IMR-90 (cell line): Measurements from ENCODE around the gene ACSS3. TPM values are rescaled to one million over a fixed set of nuclear protein-coding genes. Genes with fewer than 3 reads are reported as not detected.

Experiments
- ATAC-seq: fragments of 200-7000 bp; cut with Tn5 transposase; 2 replicates; pipeline ENCODE4 v1.9.1; 2020; ENCODE audit warnings: low read depth, mild to moderate bottlenecking, moderate library complexity
- BruUV-seq: library from RNA; stranded (reverse); fragments of 400-500 nt; replicated peaks from 2 replicates; lab custom pipeline; 2021; lab: Mats Ljungman, UMichigan
- CTCF ChIA-PET: fragments of 300-600 bp; formaldehyde crosslinking; extraction: SDS; loops from one replicate; lab custom pipeline; 2021; ENCODE audit warnings: antibody characterized with exemption; lab: Yijun Ruan, JAX
- POLR2A ChIA-PET: fragments of 300-600 bp; sonication (Branson Sonifier 250); formaldehyde crosslinking; loops from one replicate; lab custom pipeline; 2022; ENCODE audit warnings: antibody characterized with exemption; ENCODE audit not compliant: unreplicated experiment; lab: Charles Lee
- DNase-seq: peaks from one replicate; pipeline ENCODE4 v3.0.0; 2013
- H2AFZ ChIP-seq: replicated peaks from 2 replicates; pipeline ENCODE3; 2013; ENCODE audit warnings: low read length, mild to moderate bottlenecking; ENCODE audit not compliant: poor library complexity
- H2AK5ac ChIP-seq: 2 replicates; pipeline ENCODE4 v1.6.1; 2013; ENCODE audit warnings: low read depth, low read length, inconsistent platforms
- H2AK9ac ChIP-seq: replicated peaks from 2 replicates; pipeline ENCODE3; 2013; ENCODE audit warnings: mild to moderate bottlenecking, low read depth, low read length, moderate library complexity; ENCODE audit not compliant: poor library complexity
- H2BK120ac ChIP-seq: 2 replicates; pipeline ENCODE4 v1.6.1; 2013; ENCODE audit warnings: low read depth, low read length, inconsistent platforms
- H2BK15ac ChIP-seq: 3 replicates; pipeline ENCODE4 v1.6.1; 2013; ENCODE audit warnings: low read depth, low read length, inconsistent platforms
- H2BK20ac ChIP-seq: 2 replicates; pipeline ENCODE4 v1.6.1; 2013; ENCODE audit warnings: low read depth, mild to moderate bottlenecking, inconsistent platforms, low read length, moderate library complexity
- H2BK5ac ChIP-seq: 2 replicates; pipeline ENCODE4 v1.6.1; 2013; ENCODE audit warnings: mild to moderate bottlenecking, low read depth, low read length, inconsistent platforms; ENCODE audit not compliant: poor library complexity, severe bottlenecking
- H3K14ac ChIP-seq: replicated peaks from 2 replicates; pipeline ENCODE4 v1.6.1; 2013; ENCODE audit warnings: low read depth, low read length, inconsistent platforms
- H3K18ac ChIP-seq: 2 replicates; pipeline ENCODE4 v1.6.1; 2013; ENCODE audit warnings: low read depth, low read length, control low read depth
- H3K23ac ChIP-seq: 2 replicates; pipeline ENCODE4 v1.6.1; 2013; ENCODE audit warnings: low read depth, low read length, inconsistent platforms
- H3K27ac ChIP-seq: 2 replicates; pipeline ENCODE4 v1.5.1; 2013; ENCODE audit warnings: mild to moderate bottlenecking, control low read depth, low read length; ENCODE audit not compliant: insufficient read depth
- H3K27me3 ChIP-seq: 2 replicates; pipeline ENCODE4 v1.6.1; 2013; ENCODE audit warnings: low read length; ENCODE audit not compliant: control insufficient read depth, insufficient read depth
- H3K36me3 ChIP-seq: 2 replicates; pipeline ENCODE4 v1.6.1; 2013; ENCODE audit warnings: low read length, mixed read lengths; ENCODE audit not compliant: control insufficient read depth, insufficient read depth
- H3K4ac ChIP-seq: 2 replicates; pipeline ENCODE4 v1.6.1; 2013; ENCODE audit warnings: low read depth, low read length, inconsistent platforms
- H3K4me1 ChIP-seq: 2 replicates; pipeline ENCODE4 v1.6.1; 2013; ENCODE audit warnings: low read length, mixed read lengths; ENCODE audit not compliant: control insufficient read depth, insufficient read depth
- H3K4me2 ChIP-seq: 2 replicates; pipeline ENCODE4 v1.6.1; 2013; ENCODE audit warnings: low read depth, mild to moderate bottlenecking, control low read depth, low read length, moderate library complexity
- H3K4me3 ChIP-seq: 2 replicates; pipeline ENCODE4 v1.5.1; 2013; ENCODE audit warnings: low read depth, mild to moderate bottlenecking, control low read depth, low read length, moderate library complexity; ENCODE audit not compliant: insufficient read depth
- H3K56ac ChIP-seq: 2 replicates; pipeline ENCODE4 v1.6.1; 2013; ENCODE audit warnings: low read length, inconsistent platforms; ENCODE audit not compliant: insufficient read depth; ENCODE audit errors: extremely low read depth
- H3K79me1 ChIP-seq, 2 experiments: 2 replicates each; pipeline ENCODE4 v1.6.1; 2013; ENCODE audit warnings: low read length in 2 of 2, inconsistent platforms in 1 of 2, low read depth in 1 of 2
- H3K9ac ChIP-seq: 2 replicates; pipeline ENCODE4 v1.6.1; 2013; ENCODE audit warnings: low read depth, low read length, control low read depth
- H3K9me1 ChIP-seq: 2 replicates; pipeline ENCODE4 v1.6.1; 2013; ENCODE audit warnings: low read length, inconsistent platforms; ENCODE audit not compliant: insufficient read depth
- H3K9me3 ChIP-seq: 2 replicates; pipeline ENCODE4 v1.6.1; 2013; ENCODE audit warnings: low read length; ENCODE audit not compliant: control insufficient read depth, insufficient read depth
- H4K20me1 ChIP-seq: 2 replicates; pipeline ENCODE4 v1.6.1; 2013; ENCODE audit warnings: low read length, inconsistent platforms; ENCODE audit not compliant: insufficient read depth
- H4K5ac ChIP-seq: 2 replicates; pipeline ENCODE4 v1.6.1; 2013; ENCODE audit warnings: mild to moderate bottlenecking, low read depth, low read length, control low read depth
- H4K8ac ChIP-seq, 2 experiments: 2 replicates each; pipeline ENCODE4 v1.6.1; 2013; ENCODE audit warnings: low read depth in 2 of 2, low read length in 2 of 2, control low read depth in 1 of 2, inconsistent platforms in 1 of 2
- H4K91ac ChIP-seq: 2 replicates; pipeline ENCODE4 v1.6.1; 2013; ENCODE audit warnings: low read depth, low read length, inconsistent platforms; ENCODE audit not compliant: insufficient read depth
- BHLHE40 ChIP-seq: fragments of 150-350 bp; IDR thresholded peaks from 2 replicates; pipeline ENCODE4 v1.6.1; 2016; ENCODE audit warnings: mild to moderate bottlenecking, low read depth, low read length
- FOS ChIP-seq: fragments of 150-350 bp; IDR thresholded peaks from 2 replicates; pipeline ENCODE4 v1.6.1; 2016; ENCODE audit warnings: low read depth, low read length
- MAFK ChIP-seq: IDR thresholded peaks from 2 replicates; pipeline ENCODE4 v1.6.1; 2012; ENCODE audit warnings: low read depth, low read length, improper control_type of control experiment
- MAZ ChIP-seq: IDR thresholded peaks from 2 replicates; pipeline ENCODE4 v1.6.1; 2012; ENCODE audit warnings: low read depth, mild to moderate bottlenecking, low read length, improper control_type of control experiment, moderate library complexity, borderline replicate concordance
- RCOR1 ChIP-seq: IDR thresholded peaks from 2 replicates; pipeline ENCODE4 v1.6.1; 2012; ENCODE audit warnings: mild to moderate bottlenecking, low read length, improper control_type of control experiment; ENCODE audit not compliant: insufficient replicate concordance
- SMC3 ChIP-seq: fragments of 150-350 bp; IDR thresholded peaks from 2 replicates; pipeline ENCODE4 v1.6.1; 2016; ENCODE audit warnings: low read depth, mild to moderate bottlenecking, antibody characterized with exemption, low read length, moderate library complexity
- USF2 ChIP-seq: fragments of 150-350 bp; IDR thresholded peaks from 2 replicates; pipeline ENCODE4 v1.6.1; 2017; ENCODE audit warnings: mild to moderate bottlenecking, antibody characterized with exemption, low read length, low read depth
- WGBS, 2 experiments: methylation state at CpG; one replicate each; pipeline versions ENCODE4 v1.1.5 to v1.1.7; 2013; ENCODE audit warnings: missing lambda C conversion rate in 2 of 2; ENCODE audit not compliant: insufficient read length in 1 of 2; ENCODE audit errors: extremely low coverage in 2 of 2; 5-methylcytosine and 5-hydroxymethylcytosine counted together
- dilution Hi-C: fragments of 300-500 bp; cut with HindIII; formaldehyde crosslinking; loops from one replicate; pipeline ENCODE4 v1.14.3; 2018; ENCODE audit warnings: low sequenced_read_pairs; ENCODE audit not compliant: unreplicated experiment
- in situ Hi-C: fragments of 300-500 bp; cut with MboI; formaldehyde crosslinking; loops from 3 replicates; pipeline ENCODE4 v1.14.3; 2019; ENCODE audit warnings: low sequenced_read_pairs, inconsistent platforms, mixed read lengths
- intact Hi-C: fragments of 100-400 bp; cut with micrococcal nuclease; formaldehyde crosslinking; loops from 2 replicates; pipeline ENCODE4 v1.10.0; 2022
- polyA plus RNA-seq, 3 experiments: library from polyadenylated mRNA; depleted of rRNA; stranded (reverse); fragments of >200 nt; gene quantifications; 2 replicates each; pipeline ENCODE4 v1.2.3, GENCODE V29; 2012; ENCODE audit warnings: low replicate concordance in 1 of 3
- total RNA-seq: library from RNA; depleted of rRNA; stranded (reverse); fragments of >200 nt; gene quantifications from 2 replicates; pipeline ENCODE4 v1.2.3, GENCODE V29; 2012
- TF ChIP-seq, protein P1 (sequence below): fragments of 150-350 bp; IDR thresholded peaks from 2 replicates; pipeline ENCODE4 v1.6.1; 2016; ENCODE audit warnings: low read depth, mild to moderate bottlenecking, low read length, moderate library complexity, borderline replicate concordance

Gene ACSS3
- total and polyA plus RNA-seq, 2 of the 4 experiments (the other 2 are of a cell fraction) = 0.84 to 2.0 TPM

- dilution Hi-C loops = no loop called here
- H3K18ac ChIP-seq = no peak overlapping the region
These were observed 45.7 kb downstream of the ACSS3 start for GRCh38 chr12:81123611-81124010.

More at GRCh38 chr12:81123611-81124010, 45.7 kb downstream of the ACSS3 start:
- Histone ChIP-seq H4K91ac (no peak overlapping the region), H3K27me3 (no peaks in the 10 kb centered on the region), H3K23ac (no peak overlapping the region), H3K56ac (no peak overlapping the region), H3K9ac (no peak overlapping the region), H2AFZ (no peak overlapping the region), H3K36me3 (no peaks in the 10 kb centered on the region), H2BK5ac (no peak overlapping the region), H3K4me2 (no peak overlapping the region), H2BK20ac (no peak overlapping the region), H4K5ac (no peak overlapping the region), H2BK120ac (no peak overlapping the region), H3K4me1 (no peaks in the 10 kb centered on the region), H3K4me3 (no peak overlapping the region), H3K4ac (no peak overlapping the region), H3K14ac (no peak overlapping the region), H4K20me1 (no peaks in the 10 kb centered on the region), H3K27ac (no peak overlapping the region), H3K9me3 (no peaks in the 10 kb centered on the region), H2BK15ac (no peak overlapping the region), H3K79me1 (no peaks in the 10 kb centered on the region), H2AK9ac (no peak overlapping the region), H2AK5ac (no peak overlapping the region), H3K9me1 (no peaks in the 10 kb centered on the region; the same call in 1 of the 2 replicates), H4K8ac (no peak overlapping the region)
- CTCF ChIA-PET = no interaction called here
- DNase-seq (no peak), ATAC-seq (no peak)
- POLR2A ChIA-PET = no interaction called here
- no CpG with 5 or more reads among the region's 3 CpGs for WGBS, 2 experiments
- intact Hi-C loops = no loop called here
- BruUV-seq = no TSS peak
- no peak for TF ChIP-seq FOS
- TF ChIP-seq BHLHE40 = no peak
- TF ChIP-seq MAZ = no peak
- TF ChIP-seq RCOR1 = no peak
- no peak for TF ChIP-seq SMC3
- TF ChIP-seq, protein P1, sequence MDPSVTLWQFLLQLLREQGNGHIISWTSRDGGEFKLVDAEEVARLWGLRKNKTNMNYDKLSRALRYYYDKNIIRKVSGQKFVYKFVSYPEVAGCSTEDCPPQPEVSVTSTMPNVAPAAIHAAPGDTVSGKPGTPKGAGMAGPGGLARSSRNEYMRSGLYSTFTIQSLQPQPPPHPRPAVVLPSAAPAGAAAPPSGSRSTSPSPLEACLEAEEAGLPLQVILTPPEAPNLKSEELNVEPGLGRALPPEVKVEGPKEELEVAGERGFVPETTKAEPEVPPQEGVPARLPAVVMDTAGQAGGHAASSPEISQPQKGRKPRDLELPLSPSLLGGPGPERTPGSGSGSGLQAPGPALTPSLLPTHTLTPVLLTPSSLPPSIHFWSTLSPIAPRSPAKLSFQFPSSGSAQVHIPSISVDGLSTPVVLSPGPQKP = no peak
- no peak for TF ChIP-seq USF2
- TF ChIP-seq MAFK = no peak
- in situ Hi-C loops = no loop called here
